Measurements from ENCODE around the gene SERPINA12. TPM values are rescaled to one million over a fixed set of nuclear protein-coding genes. Genes with fewer than 3 reads are reported as not detected.
"Not testable (repeated sequence)": the region's sequence is repeated elsewhere in the genome, so short reads cannot be mapped to it uniquely, and the experiment has no call there.

SERPINA12 gene
- total and polyA plus RNA-seq, 8 donors = not detected

DNA sequence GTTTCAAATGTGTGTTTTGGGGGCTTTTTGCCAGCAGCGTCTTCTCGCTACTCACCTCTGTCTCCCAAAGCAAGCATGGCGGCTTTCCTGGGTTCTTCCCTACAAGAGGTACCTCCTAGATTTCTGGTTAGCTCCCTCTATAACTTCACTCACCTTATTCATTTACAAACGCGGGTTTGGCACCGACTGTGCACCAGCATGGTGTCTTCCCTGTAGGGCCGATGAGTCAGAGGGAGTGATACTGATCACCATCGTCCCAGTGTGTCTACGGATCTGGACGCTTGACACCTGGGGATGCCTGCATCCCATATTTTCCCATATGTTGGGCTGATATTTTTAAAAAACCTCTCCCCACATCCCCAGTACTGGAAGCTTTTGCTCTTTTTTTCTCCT, 8.0 kb upstream of the SERPINA12 start:
- DNase-seq = no peak
- Histone ChIP-seq H3K36me3 (no peaks in the 10 kb centered on the region), H3K27ac (no peak overlapping the region), H3K9me3 (no peaks in the 10 kb centered on the region), H3K27me3 (no peaks in the 10 kb centered on the region), H3K4me1 (no peaks in the 10 kb centered on the region), H3K4me3 (no peak overlapping the region)
- FAIRE-seq = no peak
- 68 to 71% methylated on average over 10 of the region's 10 CpGs for WGBS, 2 donors
- TF ChIP-seq, protein P1, sequence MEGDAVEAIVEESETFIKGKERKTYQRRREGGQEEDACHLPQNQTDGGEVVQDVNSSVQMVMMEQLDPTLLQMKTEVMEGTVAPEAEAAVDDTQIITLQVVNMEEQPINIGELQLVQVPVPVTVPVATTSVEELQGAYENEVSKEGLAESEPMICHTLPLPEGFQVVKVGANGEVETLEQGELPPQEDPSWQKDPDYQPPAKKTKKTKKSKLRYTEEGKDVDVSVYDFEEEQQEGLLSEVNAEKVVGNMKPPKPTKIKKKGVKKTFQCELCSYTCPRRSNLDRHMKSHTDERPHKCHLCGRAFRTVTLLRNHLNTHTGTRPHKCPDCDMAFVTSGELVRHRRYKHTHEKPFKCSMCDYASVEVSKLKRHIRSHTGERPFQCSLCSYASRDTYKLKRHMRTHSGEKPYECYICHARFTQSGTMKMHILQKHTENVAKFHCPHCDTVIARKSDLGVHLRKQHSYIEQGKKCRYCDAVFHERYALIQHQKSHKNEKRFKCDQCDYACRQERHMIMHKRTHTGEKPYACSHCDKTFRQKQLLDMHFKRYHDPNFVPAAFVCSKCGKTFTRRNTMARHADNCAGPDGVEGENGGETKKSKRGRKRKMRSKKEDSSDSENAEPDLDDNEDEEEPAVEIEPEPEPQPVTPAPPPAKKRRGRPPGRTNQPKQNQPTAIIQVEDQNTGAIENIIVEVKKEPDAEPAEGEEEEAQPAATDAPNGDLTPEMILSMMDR (IDR thresholded peaks at IDR 0.05) = no peak
- no peak for ATAC-seq
- intact Hi-C loops (cut with DNase I) = no loop called here

DNA sequence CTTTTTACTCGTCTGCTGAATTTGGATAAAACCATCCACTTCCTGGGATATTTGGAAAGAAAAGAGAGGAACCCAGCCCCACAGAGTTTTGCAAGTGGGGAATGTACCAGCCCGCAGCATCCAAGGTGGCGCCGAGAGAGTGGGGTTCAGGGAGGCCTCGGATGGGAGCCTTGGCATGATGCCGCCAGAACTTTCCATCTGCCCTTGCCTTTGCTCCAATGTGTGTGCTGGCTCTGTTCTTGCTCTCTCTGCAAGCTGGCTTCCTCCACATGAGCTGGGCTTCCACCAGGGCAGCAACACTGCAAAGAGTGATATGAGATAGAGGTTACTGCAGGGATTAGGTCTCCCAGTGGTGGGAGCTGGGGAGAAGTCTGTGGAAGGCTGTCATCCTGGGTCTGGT, 6.6 kb upstream of the SERPINA12 start:
- no peaks in the 10 kb centered on the region for H3K4me1 ChIP-seq
- intact Hi-C loops (cut with DNase I) = no loop called here
- ATAC-seq (no peak), FAIRE-seq (no peak), DNase-seq (no peak)
- WGBS, 2 donors = 84 to 88% methylated on average over 6 of the region's 6 CpGs
- no peak overlapping the region for H3K27ac ChIP-seq
- no peaks in the 10 kb centered on the region for H3K36me3 ChIP-seq
- H3K9me3 ChIP-seq = no peaks in the 10 kb centered on the region
- H3K27me3 ChIP-seq = no peaks in the 10 kb centered on the region
- no peak overlapping the region for H3K4me3 ChIP-seq
- TF ChIP-seq, protein P1 (IDR thresholded peaks at IDR 0.05) = no peak

DNA sequence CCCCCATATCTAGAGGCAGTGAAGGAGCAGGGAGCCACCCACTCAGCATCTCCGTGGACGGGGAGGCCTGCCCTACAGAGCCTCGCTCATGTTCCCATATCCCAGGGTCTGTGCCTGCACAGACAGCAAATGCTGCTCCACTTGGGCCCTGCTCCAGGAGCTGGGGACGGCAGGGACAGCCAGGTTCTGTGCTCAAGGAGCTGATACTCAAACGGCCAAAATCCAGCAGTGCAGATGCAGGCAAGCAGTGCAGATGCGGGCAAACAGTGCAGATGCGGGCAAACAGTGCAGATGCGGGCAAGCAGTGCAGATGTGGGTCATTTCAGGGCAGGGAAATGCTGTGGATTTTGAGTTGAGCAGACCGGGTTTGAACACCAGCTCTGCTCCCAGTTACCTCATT, 6.2 kb upstream of the SERPINA12 start:
- Histone ChIP-seq H3K27me3 (no peaks in the 10 kb centered on the region), H3K36me3 (no peaks in the 10 kb centered on the region), H3K9me3 (no peaks in the 10 kb centered on the region), H3K4me3 (no peak overlapping the region), H3K4me1 (no peaks in the 10 kb centered on the region), H3K27ac (no peak overlapping the region)
- TF ChIP-seq, protein P1 (IDR thresholded peaks at IDR 0.05) = no peak
- intact Hi-C loops (cut with DNase I) = no loop called here
- 77 to 85% methylated on average over 9 of the region's 9 CpGs for WGBS, 2 donors
- FAIRE-seq (no peak), ATAC-seq (no peak), DNase-seq (no peak)

DNA sequence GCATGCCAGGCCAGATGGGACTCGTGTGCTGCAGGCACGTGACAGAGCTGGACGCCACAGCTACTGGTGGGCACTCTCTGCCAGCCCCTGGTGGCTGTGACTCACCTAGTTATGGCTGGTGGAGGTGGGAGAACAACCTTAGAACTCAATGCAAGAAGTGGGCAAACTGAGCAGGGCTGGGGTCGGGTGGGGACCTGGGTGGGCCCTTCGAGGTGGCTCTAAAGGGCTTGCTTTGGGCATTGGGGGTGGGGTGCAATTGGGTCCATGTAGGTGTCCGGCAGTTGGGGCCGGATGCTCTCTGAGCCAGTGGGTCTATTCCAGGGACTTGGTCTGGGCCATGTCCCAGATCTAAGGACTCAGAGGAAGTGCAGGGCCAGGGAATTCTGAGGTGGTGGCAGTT, 5.1 kb upstream of the SERPINA12 start:
- Histone ChIP-seq H3K9me3 (no peaks in the 10 kb centered on the region), H3K27me3 (no peaks in the 10 kb centered on the region), H3K36me3 (no peaks in the 10 kb centered on the region), H3K27ac (no peak overlapping the region), H3K4me3 (no peak overlapping the region), H3K4me1 (no peaks in the 10 kb centered on the region)
- intact Hi-C loops (cut with DNase I) = no loop called here
- FAIRE-seq = no peak
- 81 to 89% methylated on average over 7 of the region's 7 CpGs for WGBS, 2 donors
- no peak for ATAC-seq
- DNase-seq = no peak
- TF ChIP-seq, protein P1 (IDR thresholded peaks at IDR 0.05) = no peak

DNA sequence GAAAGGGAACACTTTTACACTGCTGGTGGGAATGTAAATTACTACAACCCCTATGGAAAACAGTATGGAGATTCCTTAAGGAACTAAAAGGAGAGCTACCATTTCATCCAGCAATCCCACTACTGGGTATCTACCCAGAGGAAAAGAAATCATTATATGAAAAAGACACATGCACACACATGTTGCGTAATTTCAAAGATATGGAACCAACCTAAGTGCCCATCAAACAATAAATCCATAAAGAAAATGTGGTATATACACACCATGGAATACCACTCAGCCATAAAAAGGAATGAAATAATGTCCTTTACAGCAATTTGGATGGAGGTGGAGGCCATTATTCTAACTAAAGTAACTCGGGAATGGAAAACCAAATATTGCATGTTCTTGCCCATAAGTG, 1.2 kb upstream of the SERPINA12 start:
- H3K27me3 ChIP-seq; H3K4me3 ChIP-seq; H3K9me3 ChIP-seq; ATAC-seq; DNase-seq; intact Hi-C loops (cut with DNase I); FAIRE-seq; H3K27ac ChIP-seq; H3K4me1 ChIP-seq; H3K36me3 ChIP-seq: not testable (repeated sequence)
- WGBS, 2 donors = 62 to 69% methylated on average over 2 of the region's 2 CpGs

DNA sequence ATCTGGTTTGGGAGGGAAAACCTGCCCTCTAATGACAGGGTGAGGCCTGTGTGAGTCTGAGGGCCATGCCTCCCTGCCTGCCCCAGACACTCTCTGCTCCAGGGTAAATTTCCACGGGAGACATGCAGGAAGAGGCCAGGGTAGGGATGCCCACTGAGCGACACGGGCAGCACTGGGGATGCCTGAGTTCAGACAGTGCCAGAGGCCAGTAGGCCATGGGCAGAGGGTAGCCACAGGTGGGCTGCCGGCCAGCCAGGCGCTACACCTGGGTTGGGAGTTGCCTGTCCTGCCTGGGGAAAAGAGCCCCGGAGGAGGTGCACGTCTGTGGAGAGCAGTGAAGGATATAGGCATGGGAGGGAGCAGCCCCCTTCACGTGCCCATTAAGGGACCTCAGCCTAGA, 3.6 kb downstream of the SERPINA12 start:
- no peak overlapping the region for H3K27ac ChIP-seq
- no peaks in the 10 kb centered on the region for H3K9me3 ChIP-seq
- intact Hi-C loops (cut with DNase I) = no loop called here
- H3K4me3 ChIP-seq = no peak overlapping the region
- TF ChIP-seq, protein P1 (IDR thresholded peaks at IDR 0.05) = no peak
- FAIRE-seq (no peak), ATAC-seq (no peak), DNase-seq (no peak)
- H3K4me1 ChIP-seq = no peaks in the 10 kb centered on the region
- 83 to 87% methylated on average over 7 to 8 of the region's 8 CpGs for WGBS, 2 donors
- no peaks in the 10 kb centered on the region for H3K36me3 ChIP-seq
- H3K27me3 ChIP-seq = no peaks in the 10 kb centered on the region

All from pancreas (tissue), 10 donors.